Activated CD4-positive, alpha-beta T cell treated with anti-CD3 and anti-CD28 coated beads, Interleukin-10, Interleukin-2, amounts not matched to agents 100 ng/mL and 50 ng/mL, durations not matched to agents 16 hours and 8 hours (primary cell): ENCODE measurements around the gene TMC5.

ENCODE experiments used
- DNase-seq: peaks from one replicate; pipeline ENCODE4 v3.0.0-alpha.2; 2020

Gene TMC5

GRCh38 chr16:19468300-19468699, 50.6 kb downstream of the TMC5 start:
- no peak for DNase-seq

- DNase-seq, result no peak
Measured at GRCh38 chr16:19472482-19472881, 54.8 kb downstream of the TMC5 start.

- no peak for DNase-seq
Measured at GRCh38 chr16:19474617-19475016, 56.9 kb downstream of the TMC5 start.

GRCh38 chr16:19478505-19478904, 60.8 kb downstream of the TMC5 start:
- DNase-seq, result no peak

- DNase-seq, result no peak
Measured at GRCh38 chr16:19479302-19479721, 61.6 kb downstream of the TMC5 start.

GRCh38 chr16:19481296-19481695, 63.6 kb downstream of the TMC5 start:
- DNase-seq, result no peak

- DNase-seq, result no peak
Measured at GRCh38 chr16:19481769-19482168, 64.1 kb downstream of the TMC5 start.

GRCh38 chr16:19482291-19482690, 64.6 kb downstream of the TMC5 start:
- no peak for DNase-seq

- DNase-seq, result no peak
Measured at GRCh38 chr16:19484096-19484495, 66.4 kb downstream of the TMC5 start.

- no peak for DNase-seq
Measured at GRCh38 chr16:19485611-19486010, 67.9 kb downstream of the TMC5 start.

GRCh38 chr16:19486051-19486450, 68.4 kb downstream of the TMC5 start:
- no peak for DNase-seq

- DNase-seq, result no peak
Measured at GRCh38 chr16:19486750-19487325, 69.2 kb downstream of the TMC5 start.

- DNase-seq, result no peak
Measured at GRCh38 chr16:19488213-19488640, 70.5 kb downstream of the TMC5 start.

- DNase-seq, result no peak
Measured at GRCh38 chr16:19490619-19491018, 72.9 kb downstream of the TMC5 start.

GRCh38 chr16:19497176-19497575, 79.5 kb downstream of the TMC5 start:
- no peak for DNase-seq

- DNase-seq, result no peak
Measured at GRCh38 chr16:19499006-19499405, 81.3 kb downstream of the TMC5 start.

GRCh38 chr16:19499481-19499880, 81.8 kb downstream of the TMC5 start:
- DNase-seq, result no peak

- peak; percentile 72 for DNase-seq
Measured at GRCh38 chr16:19502395-19503131, 84.9 kb downstream of the TMC5 start.

GRCh38 chr16:19503461-19504075, 85.9 kb downstream of the TMC5 start:
- DNase-seq, result no peak

GRCh38 chr16:19505600-19506303, 88.1 kb downstream of the TMC5 start:
- no peak for DNase-seq

- no peak for DNase-seq
Measured at GRCh38 chr16:19506965-19507364, 89.3 kb downstream of the TMC5 start.

GRCh38 chr16:19507867-19508266, 90.2 kb downstream of the TMC5 start:
- DNase-seq, result no peak

- DNase-seq, result no peak
Measured at GRCh38 chr16:19512297-19512696, 94.6 kb downstream of the TMC5 start.
